DND-41 (cell line): ENCODE results near the gene ARHGAP26.

Experiments used
- ATAC-seq: fragments of 200-7000 bp; cut with Tn5 transposase; 3 replicates; pipeline ENCODE4 v1.9.1; 2021; ENCODE audit warnings: low read depth; ENCODE audit not compliant: insufficient read depth
- DNase-seq: peaks from one replicate; pipeline ENCODE4 v3.0.0-alpha.2; 2020
- H2AFZ ChIP-seq: 2 replicates; pipeline ENCODE4 v1.6.0; 2012; ENCODE audit warnings: low read depth, low read length
- H3K27ac ChIP-seq: 2 replicates; pipeline ENCODE4 v1.5.1; 2012; ENCODE audit warnings: low read length, inconsistent platforms
- H3K27me3 ChIP-seq: fragments of 200-600 bp; sonication (generic); 2 replicates; pipeline ENCODE4 v1.6.0; 2012; ENCODE audit warnings: low read length, mild to moderate bottlenecking, inconsistent platforms; ENCODE audit not compliant: insufficient read depth, poor library complexity
- H3K36me3 ChIP-seq: 2 replicates; pipeline ENCODE4 v1.5.1; 2012; ENCODE audit warnings: low read length, inconsistent platforms; ENCODE audit not compliant: insufficient read depth
- H3K4me1 ChIP-seq: 2 replicates; pipeline ENCODE4 v1.5.1; 2012; ENCODE audit warnings: mild to moderate bottlenecking, low read length; ENCODE audit not compliant: insufficient read depth
- H3K4me2 ChIP-seq: 2 replicates; pipeline ENCODE4 v1.6.0; 2012; ENCODE audit warnings: mild to moderate bottlenecking, moderate library complexity, low read length, inconsistent platforms; ENCODE audit not compliant: insufficient read depth
- H3K4me3 ChIP-seq, 2 experiments: fragments of 200-600 bp in 1 of 2; shearing (Covaris generic) in 1 of 2; 2 replicates each; pipeline ENCODE4 v1.5.1; 2012 to 2016; ENCODE audit warnings: inconsistent platforms in 2 of 2, low read length in 2 of 2, mild to moderate bottlenecking in 2 of 2, low read depth in 1 of 2, moderate library complexity in 1 of 2
- H3K79me2 ChIP-seq: 2 replicates; pipeline ENCODE4 v1.6.0; 2012; ENCODE audit warnings: low read length, inconsistent platforms; ENCODE audit not compliant: insufficient read depth
- H3K9ac ChIP-seq: 2 replicates; pipeline ENCODE4 v1.6.0; 2012; ENCODE audit warnings: low read depth, mild to moderate bottlenecking, inconsistent platforms, low read length, moderate library complexity
- H3K9me3 ChIP-seq: 2 replicates; pipeline ENCODE4 v1.5.1; 2012; ENCODE audit warnings: low read length, moderate library complexity, mild to moderate bottlenecking, inconsistent platforms; ENCODE audit not compliant: insufficient read depth, severe bottlenecking
- H4K20me1 ChIP-seq: 2 replicates; pipeline ENCODE4 v1.6.0; 2012; ENCODE audit warnings: low read length; ENCODE audit not compliant: insufficient read depth
- EZH2 ChIP-seq: IDR thresholded peaks from 3 replicates; pipeline ENCODE4 v1.6.1; 2012; ENCODE audit warnings: borderline replicate concordance, low read depth, mild to moderate bottlenecking, moderate library complexity, low read length, inconsistent platforms; ENCODE audit not compliant: severe bottlenecking
- TF ChIP-seq, protein P1 (sequence below): IDR thresholded peaks from 2 replicates; pipeline ENCODE4 v1.5.1; 2012; ENCODE audit warnings: borderline replicate concordance, low read length, moderate library complexity, mild to moderate bottlenecking; ENCODE audit not compliant: poor library complexity, severe bottlenecking; ENCODE audit errors: extremely low read depth

ARHGAP26 gene

DNA sequence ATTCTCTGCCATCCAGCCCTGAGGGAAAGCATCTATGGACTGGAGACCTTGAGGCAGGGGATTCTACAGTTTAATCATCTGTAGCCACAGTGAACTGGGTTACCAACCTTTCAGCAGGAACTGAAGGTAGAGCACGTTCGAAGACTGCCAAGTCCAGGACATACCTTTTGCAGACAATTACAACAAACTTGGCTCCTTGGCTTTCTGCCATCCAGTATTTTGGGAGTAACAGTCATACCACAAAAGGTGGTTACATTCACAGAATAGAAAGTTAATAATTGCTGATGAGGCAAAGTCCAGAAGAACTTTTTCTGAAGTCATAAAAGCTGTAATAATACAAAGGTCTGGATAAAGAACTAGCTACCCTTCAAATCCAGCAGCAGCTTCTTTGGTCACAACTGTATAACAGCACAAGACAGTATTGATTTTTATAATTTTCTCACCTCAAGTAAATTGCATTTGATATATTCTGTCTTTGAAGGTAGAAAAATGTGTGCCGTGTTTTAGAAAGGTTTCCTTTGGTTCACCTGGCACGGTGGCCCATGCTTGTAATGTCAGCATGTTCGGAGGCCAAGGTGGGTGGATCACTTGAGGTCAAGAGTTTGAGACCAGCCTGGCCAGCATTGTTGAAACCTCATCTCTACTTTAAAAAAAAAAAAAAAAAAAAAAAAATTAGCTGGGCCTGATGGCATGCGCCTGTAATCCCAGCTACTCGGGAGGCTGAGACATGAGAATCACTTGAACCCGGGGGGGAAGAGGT lies 396.7 kb downstream of the ARHGAP26 start:
- H4K20me1 ChIP-seq, result no peaks in the 10 kb centered on the region
- H3K4me3 ChIP-seq, result no peak overlapping the region
- no peak overlapping the region for H3K9ac ChIP-seq
- ATAC-seq (no peak), DNase-seq (no peak)
- H3K4me1 ChIP-seq, result no peaks in the 10 kb centered on the region
- H3K27ac ChIP-seq, result no peak overlapping the region
- H3K36me3 ChIP-seq, result no peaks in the 10 kb centered on the region
- no peak overlapping the region for H3K4me2 ChIP-seq
- no peaks in the 10 kb centered on the region for H3K79me2 ChIP-seq
- no peaks in the 10 kb centered on the region for H3K9me3 ChIP-seq
- no peaks in the 10 kb centered on the region for H3K27me3 ChIP-seq
- no peak overlapping the region for H2AFZ ChIP-seq
- TF ChIP-seq EZH2, result no peak
- TF ChIP-seq, protein P1, sequence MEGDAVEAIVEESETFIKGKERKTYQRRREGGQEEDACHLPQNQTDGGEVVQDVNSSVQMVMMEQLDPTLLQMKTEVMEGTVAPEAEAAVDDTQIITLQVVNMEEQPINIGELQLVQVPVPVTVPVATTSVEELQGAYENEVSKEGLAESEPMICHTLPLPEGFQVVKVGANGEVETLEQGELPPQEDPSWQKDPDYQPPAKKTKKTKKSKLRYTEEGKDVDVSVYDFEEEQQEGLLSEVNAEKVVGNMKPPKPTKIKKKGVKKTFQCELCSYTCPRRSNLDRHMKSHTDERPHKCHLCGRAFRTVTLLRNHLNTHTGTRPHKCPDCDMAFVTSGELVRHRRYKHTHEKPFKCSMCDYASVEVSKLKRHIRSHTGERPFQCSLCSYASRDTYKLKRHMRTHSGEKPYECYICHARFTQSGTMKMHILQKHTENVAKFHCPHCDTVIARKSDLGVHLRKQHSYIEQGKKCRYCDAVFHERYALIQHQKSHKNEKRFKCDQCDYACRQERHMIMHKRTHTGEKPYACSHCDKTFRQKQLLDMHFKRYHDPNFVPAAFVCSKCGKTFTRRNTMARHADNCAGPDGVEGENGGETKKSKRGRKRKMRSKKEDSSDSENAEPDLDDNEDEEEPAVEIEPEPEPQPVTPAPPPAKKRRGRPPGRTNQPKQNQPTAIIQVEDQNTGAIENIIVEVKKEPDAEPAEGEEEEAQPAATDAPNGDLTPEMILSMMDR, result no peak

GRCh38 chr5:143168171-143168741 lies 398.1 kb downstream of the ARHGAP26 start:
- Histone ChIP-seq H3K36me3 (no peaks in the 10 kb centered on the region), H3K9ac (no peak overlapping the region), H3K79me2 (no peaks in the 10 kb centered on the region), H3K4me3 (no peak overlapping the region), H3K27me3 (no peaks in the 10 kb centered on the region), H4K20me1 (no peaks in the 10 kb centered on the region), H3K4me1 (no peaks in the 10 kb centered on the region), H3K27ac (no peak overlapping the region), H3K9me3 (no peaks in the 10 kb centered on the region), H3K4me2 (no peak overlapping the region), H2AFZ (no peak overlapping the region)
- no peak for TF ChIP-seq EZH2
- TF ChIP-seq, protein P1, result no peak
- DNase-seq, result no peak
- no peak for ATAC-seq

- Histone ChIP-seq H4K20me1 (no peaks in the 10 kb centered on the region), H3K9me3 (no peaks in the 10 kb centered on the region), H3K36me3 (no peaks in the 10 kb centered on the region), H3K4me1 (no peaks in the 10 kb centered on the region), H3K4me3 (no peak overlapping the region), H2AFZ (no peak overlapping the region), H3K79me2 (no peaks in the 10 kb centered on the region), H3K9ac (no peak overlapping the region), H3K27me3 (no peaks in the 10 kb centered on the region), H3K4me2 (no peak overlapping the region), H3K27ac (no peak overlapping the region)
- ATAC-seq, result no peak
- TF ChIP-seq EZH2, result no peak
- TF ChIP-seq, protein P1, result no peak
- DNase-seq, result no peak
These were observed 399.0 kb downstream of the ARHGAP26 start for GRCh38 chr5:143168921-143169810.
